Stimulated activated CD8-positive, alpha-beta memory T cell treated with anti-CD3 and anti-CD28 coated beads, Interleukin-15, amount 100 ng/mL, for 1 hour (primary cell): Measurements from ENCODE around the gene TMEM204.

Source experiments
- DNase-seq: peaks from one replicate; pipeline ENCODE4 v3.0.0-alpha.2; 2020; ENCODE audit warnings: low read depth

Gene TMEM204

GRCh38 chr16:1533443-1533951 is at the start of gene TMEM204:
TSS of gene TMEM204 (plus strand) at chr16:1533666. CDS start at chr16:1534276, 610 bp downstream.
- no peak for DNase-seq

DNA sequence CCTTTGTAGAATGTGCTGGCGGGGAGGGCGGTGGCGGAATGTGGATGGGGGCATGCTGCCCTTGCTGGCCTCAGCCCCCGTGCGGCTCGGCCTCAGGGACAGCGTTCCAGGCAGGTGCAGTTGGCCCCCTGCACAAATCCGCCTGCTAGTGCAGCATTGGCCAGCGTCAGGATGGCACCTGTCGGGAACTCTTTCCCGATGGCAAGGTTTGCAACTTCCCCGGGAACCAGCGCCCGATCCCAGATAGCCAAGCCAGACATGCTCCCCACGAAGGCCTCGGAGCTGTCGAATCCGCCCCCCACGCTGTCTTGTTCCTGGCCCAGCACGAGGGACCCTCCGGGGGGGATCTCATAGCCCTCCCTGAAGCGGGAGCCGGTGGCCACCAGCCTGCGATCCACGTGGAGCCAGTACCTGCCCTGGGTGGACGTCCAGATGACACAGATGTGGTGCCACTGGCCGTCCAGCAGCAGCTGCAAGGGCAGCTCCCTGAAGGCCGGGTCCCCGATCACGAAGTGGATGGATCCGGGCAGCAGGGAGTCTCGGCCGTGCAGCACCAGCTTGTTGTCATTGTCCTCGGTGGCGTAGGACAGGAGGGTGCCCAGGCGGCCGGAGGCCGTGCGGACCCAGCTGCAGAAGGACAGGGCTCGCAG is 47.5 kb upstream of the TMEM204 start:
- no peak for DNase-seq

DNA sequence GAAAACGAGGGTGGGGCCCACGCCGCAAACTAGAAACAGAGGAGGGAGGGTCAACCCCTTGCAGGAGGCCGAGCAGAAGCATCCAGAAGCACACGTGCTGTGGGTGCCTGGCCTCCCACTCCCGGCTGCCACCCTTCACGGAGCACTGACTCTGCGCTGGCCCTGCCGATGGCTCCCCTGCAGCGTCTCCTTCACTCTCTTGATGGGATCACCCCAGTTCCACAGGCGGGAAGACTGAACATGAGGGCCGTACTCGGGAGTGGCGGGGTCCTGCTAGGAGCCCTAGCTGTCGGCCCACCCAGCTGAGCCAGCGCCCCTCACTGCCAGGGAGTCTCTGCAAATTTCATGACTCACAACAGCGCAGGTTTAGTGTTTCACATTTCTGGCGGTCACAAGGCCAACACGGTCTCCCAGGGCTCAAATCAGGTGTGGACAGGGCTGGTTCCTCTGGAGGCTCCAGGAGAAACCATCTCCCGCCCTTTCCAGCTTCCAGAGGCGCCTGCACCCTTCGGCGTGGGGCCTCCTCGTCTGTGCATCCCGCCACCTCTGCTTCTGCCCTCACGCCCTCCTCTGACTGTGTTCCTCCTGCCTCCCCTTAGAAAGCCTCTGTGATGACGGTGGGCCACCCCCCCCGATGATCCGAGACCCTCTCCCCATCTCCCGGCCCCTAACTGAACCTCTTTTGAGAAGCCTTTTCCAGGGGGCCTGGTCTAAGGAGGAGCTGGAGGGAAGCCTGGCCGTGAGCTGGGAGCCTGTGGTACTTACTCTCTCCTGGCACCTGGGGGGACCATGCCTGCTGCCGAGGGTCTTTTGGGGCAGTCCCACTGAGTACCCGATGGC is 46.7 kb upstream of the TMEM204 start:
- DNase-seq = no peak

DNA sequence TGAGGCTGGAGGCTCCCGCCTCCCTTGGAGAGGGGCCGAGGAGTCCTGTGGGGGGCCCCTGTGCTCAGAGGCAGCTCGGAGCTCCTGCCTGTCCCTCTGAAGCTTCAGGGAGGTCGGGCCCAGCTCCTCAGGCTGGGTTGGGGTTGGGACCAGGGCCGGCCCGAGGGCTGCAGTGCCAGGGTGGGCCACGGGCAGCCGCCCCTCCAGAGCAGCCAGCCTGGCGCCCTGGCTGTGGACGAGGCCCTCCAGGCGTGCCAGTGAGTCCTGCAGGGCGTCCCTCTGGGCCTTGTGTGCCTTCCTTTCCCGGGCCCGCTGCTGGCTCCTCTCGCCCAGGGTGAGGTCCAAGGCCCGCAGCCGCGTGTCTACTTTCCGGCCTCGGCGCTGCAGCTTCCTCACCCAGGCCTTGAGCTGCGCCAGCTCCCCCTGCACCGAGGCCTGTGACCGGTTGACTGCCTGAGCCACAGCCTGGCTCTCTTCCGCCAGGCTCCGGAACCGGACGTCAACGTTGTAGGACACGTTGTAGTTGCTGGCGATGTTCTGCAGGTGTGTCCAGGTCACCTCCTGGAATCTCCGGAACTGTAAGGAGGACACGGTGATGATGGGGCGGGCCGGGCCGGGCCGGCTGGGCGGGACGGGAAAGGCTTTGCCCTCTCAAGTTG is 45.9 kb upstream of the TMEM204 start:
- no peak for DNase-seq

DNA sequence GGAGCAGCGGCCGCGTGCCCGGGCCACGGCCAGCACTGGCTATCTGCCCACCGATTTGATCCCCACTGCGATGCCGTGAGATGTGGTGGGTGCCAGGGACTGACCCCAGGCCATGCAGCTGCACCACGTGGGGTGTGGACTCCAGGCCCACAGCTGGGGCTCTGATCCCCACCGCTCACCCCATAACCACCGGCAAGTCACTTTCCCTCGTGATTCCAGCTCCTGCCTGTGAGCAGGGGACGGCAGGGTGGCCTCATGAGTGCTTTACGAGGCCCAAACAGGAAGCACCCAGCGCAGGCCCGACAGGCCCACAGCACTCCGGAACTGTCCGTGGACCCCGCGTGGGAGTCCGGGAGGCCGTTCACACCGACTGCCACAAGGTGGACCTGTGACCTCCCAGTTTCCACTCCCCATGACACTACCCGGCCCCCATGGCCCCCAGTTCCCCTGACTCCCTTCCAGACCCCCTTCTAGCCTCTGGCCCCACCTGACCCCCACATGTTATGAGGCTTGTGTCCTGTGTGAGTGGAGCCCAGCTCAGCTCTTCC is 45.3 kb upstream of the TMEM204 start:
- no peak for DNase-seq

DNA sequence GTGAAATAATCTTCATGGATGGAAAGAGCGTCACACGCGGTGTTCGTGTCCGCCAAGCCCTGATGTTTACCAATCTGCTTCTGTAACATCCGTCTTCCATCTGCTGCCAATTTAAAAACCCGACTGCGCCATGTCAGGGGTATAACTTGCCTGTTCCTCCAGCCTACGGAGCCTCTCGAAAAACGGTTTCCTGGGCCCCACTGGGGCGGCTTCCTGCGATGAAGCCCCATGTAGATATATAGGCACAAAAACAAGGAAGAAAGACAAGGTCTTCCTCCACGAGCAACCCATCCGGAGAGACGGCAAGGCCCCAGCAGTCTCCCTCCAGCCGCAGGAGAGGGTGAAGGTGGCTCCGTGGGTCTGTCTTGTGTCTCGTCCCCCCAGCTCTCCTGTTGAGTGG is 44.8 kb upstream of the TMEM204 start, which contains the start of gene PTX4:
TSS of gene PTX4 (minus strand) at position 326 of the 400 bp plus-strand sequence. CDS start at position 291, 35 bp downstream.
- no peak for DNase-seq

GRCh38 chr16:1489077-1489476 is 44.4 kb upstream of the TMEM204 start:
- no peak for DNase-seq

DNA sequence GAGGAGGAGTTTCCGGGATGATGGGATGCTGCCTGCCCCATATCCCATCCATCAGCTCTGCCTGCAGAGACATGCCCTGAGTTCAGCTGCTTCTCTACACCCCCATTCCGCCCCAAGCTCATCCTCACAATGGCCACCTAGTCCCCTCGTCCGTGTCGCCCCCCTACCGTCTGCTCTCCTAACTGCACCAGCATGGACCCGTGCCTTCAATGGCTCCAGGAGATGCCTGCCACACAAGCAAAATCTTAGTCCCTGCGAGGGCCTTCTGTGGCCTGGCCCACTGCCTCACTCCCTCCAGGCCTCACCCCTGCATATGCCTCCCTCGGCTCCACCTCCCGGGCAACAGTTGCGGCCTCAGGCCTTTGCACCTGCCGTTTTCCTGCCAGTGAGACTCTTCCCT is 42.1 kb upstream of the TMEM204 start:
- no peak for DNase-seq

DNA sequence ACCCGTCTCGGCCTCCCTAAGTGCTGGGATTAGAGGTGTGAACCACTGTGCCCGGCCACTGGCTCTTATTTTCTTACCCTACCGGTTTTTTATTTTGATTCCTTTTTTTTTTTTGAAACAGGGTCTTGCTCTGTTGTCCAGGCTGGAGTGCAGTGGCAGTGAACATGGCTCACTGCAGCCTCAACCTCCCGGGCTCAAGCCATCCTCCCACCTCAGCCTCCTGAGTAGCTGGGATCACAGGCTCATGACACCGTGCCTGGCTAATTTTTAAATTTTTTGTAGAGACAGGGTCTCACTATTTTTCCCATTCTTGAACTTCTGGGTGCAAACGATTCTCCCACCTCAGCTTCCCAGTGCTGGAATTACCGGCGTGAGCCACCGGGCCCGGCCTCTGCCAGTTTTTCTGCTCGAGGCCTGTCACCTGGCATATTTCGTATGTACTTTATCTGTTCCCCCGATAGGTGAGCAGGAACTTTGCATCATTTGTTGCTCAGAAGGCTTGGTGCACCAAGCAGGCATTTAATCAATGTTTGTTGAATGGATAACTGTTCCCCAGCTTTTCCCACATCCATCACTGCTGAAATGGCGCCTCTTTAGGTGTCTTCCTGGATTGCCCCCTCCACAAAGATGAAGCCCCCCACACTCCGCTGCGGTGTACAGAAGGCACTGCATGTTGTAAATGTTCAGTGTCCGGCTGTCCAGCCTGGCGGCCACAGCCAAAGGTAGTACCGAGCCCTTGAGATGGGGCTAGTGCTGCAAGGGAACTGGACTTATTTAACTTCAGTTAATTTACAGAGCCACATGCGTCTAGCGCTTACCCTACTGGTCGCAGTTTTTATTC is 41.2 kb upstream of the TMEM204 start:
- DNase-seq = no peak

DNA sequence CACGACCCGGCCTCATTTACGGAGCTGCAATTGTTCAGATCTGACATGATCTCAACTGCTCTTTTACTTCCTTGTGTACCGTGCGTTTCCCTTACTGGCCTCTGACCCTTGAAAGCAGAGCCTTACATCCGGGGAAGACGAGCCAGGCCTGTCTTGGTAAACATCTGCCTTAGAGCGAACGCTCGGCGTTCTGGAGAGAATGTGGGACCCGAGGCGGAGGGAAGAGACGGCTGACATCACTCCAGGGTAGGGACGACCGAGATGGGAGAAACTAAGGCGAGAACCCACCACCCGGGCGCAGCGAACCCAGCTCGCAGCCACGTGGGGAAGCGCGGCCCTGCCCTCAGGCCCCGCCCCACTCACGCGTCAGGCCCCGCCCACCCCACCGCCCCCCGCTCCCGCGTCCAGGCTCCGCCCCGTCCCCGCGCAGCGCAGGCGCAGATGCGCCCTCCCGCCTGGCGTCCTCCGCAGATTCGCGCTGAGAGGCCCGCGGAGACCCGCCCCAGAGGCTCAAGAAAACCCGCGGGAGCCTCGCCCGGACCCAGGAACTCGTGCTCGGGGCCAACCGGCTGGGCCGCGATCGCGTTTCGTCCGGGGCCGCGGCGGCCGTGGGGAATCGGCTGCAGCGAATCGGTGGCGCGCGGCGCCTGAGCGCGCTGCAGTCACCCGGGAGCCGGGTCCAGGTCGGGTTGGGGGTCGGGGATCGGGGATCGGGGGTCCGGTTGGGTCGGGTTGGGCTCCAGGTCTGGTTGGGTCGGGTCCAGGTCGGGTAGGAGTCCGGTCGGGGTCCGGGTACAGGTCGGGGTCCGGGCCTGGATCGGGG is 40.3 kb upstream of the TMEM204 start, which contains the start of gene TELO2:
TSS of gene TELO2 (plus strand) at position 438 of the 823 bp plus-strand sequence. CDS start 922 bp downstream, outside the sequence.
- peak; percentile 72 for DNase-seq

- no peak for DNase-seq
These were observed 39.7 kb upstream of the TMEM204 start for GRCh38 chr16:1493746-1494094.

DNA sequence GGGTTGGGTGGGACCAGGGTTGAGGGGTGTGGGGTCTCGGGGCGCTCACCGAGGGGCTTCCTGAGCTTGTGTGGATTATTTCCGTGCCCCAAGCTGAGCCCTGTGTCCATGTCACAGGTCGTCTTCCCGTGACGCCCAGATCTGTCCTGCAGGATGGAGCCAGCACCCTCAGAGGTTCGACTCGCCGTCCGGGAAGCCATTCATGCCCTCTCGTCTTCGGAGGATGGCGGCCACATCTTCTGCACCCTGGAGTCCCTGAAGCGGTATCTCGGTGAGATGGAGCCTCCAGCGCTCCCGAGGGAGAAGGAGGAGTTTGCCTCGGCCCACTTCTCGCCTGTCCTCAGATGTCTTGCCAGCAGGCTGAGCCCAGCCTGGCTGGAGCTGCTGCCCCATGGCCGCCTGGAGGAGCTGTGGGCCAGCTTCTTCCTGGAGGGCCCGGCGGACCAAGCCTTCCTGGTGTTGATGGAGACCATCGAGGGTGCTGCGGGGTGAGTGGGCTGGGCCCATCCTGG is 39.3 kb upstream of the TMEM204 start:
- DNase-seq = no peak

DNA sequence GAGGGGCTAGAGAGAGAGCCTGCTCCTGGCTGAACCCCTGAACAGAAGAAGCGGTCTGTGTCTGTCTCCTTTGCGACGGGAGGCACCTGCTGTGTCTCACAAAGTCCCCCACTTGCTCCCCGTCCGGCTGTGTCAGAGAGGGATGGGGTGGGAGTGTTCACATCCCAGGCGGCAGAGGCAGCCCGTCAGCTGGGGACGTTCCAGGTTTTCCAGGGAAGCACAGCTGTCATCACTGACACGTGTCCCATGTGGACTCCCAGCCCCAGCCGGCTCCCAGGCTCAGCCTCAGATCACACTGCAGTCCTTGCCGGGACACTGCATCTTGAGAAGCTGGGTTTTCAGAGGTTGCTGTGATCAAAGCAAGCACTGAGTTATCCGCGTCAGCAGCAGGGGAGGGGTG is 38.8 kb upstream of the TMEM204 start:
- DNase-seq = no peak

DNA sequence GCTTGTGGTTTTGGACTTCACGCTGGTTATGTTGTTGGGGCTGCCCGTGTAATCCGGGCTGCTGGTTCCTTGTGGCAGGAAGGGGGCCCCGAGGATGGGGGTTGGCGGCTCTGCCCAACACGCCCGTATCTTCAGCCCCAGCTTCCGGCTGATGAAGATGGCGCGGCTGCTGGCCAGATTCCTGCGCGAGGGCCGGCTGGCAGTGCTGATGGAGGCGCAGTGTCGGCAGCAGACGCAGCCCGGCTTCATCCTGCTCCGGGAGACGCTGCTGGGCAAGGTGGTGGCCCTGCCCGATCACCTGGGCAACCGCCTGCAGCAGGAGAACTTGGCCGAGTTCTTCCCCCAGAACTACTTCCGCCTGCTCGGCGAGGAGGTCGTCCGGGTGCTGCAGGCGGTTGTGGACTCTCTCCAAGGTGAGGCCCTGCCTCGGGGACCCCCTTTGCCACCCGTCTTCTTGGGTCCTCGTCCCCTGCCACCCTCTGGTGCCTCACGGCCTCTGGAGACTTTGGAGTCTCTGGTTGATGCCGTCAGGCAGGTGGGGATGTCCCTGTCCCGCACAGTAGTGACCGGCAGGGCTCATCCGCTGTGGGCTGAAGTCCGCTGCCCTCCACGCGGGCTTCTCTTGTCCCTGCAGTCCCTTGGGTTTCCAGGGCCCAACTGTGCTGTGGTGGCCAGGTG is 38.1 kb upstream of the TMEM204 start:
- DNase-seq = no peak

DNA sequence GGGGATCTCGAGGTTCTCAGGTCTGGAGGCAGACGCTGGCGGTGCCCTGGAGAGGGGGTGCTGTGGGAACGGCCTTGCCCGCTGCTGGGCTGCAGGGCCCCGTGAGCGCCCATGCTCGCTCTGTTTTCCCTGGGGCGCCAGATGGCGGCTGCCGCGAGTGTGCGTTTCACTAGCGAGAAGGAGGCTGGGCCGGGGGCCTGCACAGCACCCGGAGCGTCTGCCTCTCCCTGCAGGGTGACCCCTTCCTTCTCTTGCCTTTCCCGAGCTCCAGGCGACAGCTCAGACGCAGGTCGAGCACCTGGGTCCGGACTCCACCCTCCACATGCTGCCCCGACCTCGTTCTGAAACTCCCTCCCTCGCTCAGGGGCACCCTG is 37.6 kb upstream of the TMEM204 start:
- no peak for DNase-seq

DNA sequence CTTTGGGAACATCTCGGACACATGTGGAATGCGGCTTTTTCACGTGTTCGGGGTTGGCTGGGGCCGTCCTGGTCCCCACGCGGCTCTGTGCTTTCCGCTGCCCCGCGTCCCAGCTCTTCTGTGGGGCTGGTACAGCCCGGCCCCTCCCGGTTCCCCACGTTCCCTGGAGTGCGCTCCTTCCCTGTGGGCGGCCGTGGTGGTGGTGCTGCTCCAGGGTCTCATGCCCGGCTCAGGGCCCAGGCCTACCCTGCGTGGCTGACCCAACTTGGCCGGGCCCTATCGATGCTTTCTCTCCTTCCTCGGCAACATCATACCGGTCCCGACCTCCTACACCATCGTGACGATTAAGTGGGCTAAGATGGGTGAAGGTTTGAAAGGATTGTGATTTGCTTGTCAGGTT is 37.0 kb upstream of the TMEM204 start:
- DNase-seq = no peak

GRCh38 chr16:1497014-1497598 is 36.4 kb upstream of the TMEM204 start:
- no peak for DNase-seq

DNA sequence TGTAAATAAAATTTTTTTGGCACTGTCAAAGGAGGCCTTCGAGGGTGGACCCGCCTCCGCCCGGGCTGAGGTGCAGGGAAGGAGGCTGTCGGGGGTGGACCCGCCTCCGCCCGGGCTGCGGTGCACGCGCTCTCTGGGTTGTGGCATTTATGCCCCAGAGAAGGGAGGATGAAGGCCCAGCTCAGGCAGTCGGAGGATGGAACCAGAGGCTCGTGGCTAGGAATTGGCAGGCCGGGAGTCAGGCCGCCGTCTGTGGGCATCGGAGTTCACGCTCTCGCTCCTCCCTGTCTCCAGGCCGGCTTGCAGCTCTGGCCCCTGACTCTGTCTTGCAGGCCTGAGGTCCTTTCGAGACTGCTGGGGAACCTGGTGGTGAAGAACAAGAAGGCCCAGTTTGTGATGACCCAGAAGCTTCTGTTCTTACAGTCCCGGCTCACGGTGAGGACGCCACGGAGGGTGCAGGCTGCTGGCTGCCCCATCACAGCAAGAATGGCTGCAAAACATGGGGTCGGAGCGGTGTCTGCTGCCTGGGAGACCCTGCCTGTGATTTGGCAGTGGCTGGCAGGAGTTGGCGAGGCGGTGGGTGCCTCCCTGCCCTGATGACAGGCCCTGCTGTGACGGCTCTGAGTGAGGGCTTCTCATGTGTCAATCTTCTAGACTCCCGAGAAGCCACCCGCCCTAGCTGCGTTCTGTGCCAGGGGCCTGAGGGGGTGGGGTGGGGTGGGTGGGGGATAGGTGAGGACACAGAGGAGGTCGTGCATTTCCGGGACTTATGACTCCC is 34.4 kb upstream of the TMEM204 start:
- no peak for DNase-seq
